Esophagus muscularis mucosa (tissue), 4 donors: ENCODE measurements around the gene ABTB2. TPM values are rescaled to one million over a fixed set of nuclear protein-coding genes. Genes with fewer than 3 reads are reported as not detected.
"Not testable (repeated sequence)": the region's sequence is repeated elsewhere in the genome, so short reads cannot be mapped to it uniquely, and the experiment has no call there.

Experiments used
- DNase-seq: peaks from one replicate; pipeline ENCODE4 v3.0.0-alpha.2; 2017; ENCODE audit errors: extremely low spot score
- H3K27ac ChIP-seq, 4 donors: fragments of 200-600 bp; sonication (generic); replicated peaks in 1 of 4; 1 replicate in 3 of 4; 2 replicates in 1 of 4; pipeline ENCODE4 v1.5.1; 2016 to 2019; ENCODE audit warnings: mild to moderate bottlenecking in 1 of 4
- H3K27me3 ChIP-seq, 4 donors: fragments of 200-600 bp; sonication (generic); one replicate each; pipeline versions ENCODE4 v1.5.1 to v1.6.0; 2016 to 2019
- H3K36me3 ChIP-seq, 4 donors: fragments of 200-600 bp; sonication (generic); one replicate each; pipeline ENCODE4 v1.5.1; 2016 to 2019
- H3K4me1 ChIP-seq, 4 donors: fragments of 200-600 bp; sonication (generic); one replicate each; pipeline ENCODE4 v1.5.1; 2016 to 2019
- H3K4me3 ChIP-seq, 4 donors: fragments of 200-600 bp; sonication (generic); 1 replicate in 2 of 4; 2 replicates in 2 of 4; pipeline ENCODE4 v1.5.1; 2016 to 2019; ENCODE audit warnings: mild to moderate bottlenecking in 4 of 4, moderate library complexity in 1 of 4
- H3K9me3 ChIP-seq, 4 donors: fragments of 200-600 bp; sonication (generic); 1 replicate in 3 of 4; 2 replicates in 1 of 4; pipeline ENCODE4 v1.5.1; 2016 to 2019
- CTCF ChIP-seq, 3 experiments: fragments of 200-600 bp in 2 of 3; fragments of 450-650 bp in 1 of 3; sonication (generic) in 2 of 3; IDR thresholded peaks; one replicate each; pipeline ENCODE4 v1.5.1; 2017 to 2019; ENCODE audit warnings: antibody characterized with exemption in 3 of 3, mild to moderate bottlenecking in 2 of 3, moderate library complexity in 1 of 3
- EP300 ChIP-seq: sonication (generic); formaldehyde crosslinking; IDR thresholded peaks from one replicate; pipeline ENCODE4 v1.6.1; 2017; ENCODE audit warnings: antibody characterized with exemption
- POLR2A ChIP-seq: fragments of 450-650 bp; IDR thresholded peaks from one replicate; pipeline ENCODE4 v1.6.1; 2017; ENCODE audit warnings: antibody characterized with exemption, moderate library complexity, mild to moderate bottlenecking, low read depth
- POLR2AphosphoS5 ChIP-seq, 2 donors: sonication (generic); formaldehyde crosslinking; IDR thresholded peaks; one replicate each; pipeline ENCODE4 v1.6.1; 2017; ENCODE audit warnings: antibody characterized with exemption in 2 of 2
- WGBS: methylation state at CpG from one replicate; pipeline ENCODE4 v1.1.5; 2018; 5-methylcytosine and 5-hydroxymethylcytosine counted together
- intact Hi-C: fragments of 100-400 bp; cut with DNase I; formaldehyde crosslinking; loops from one replicate; pipeline ENCODE4 v1.15.1; 2023
- total RNA-seq, 4 donors: library from RNA; depleted of rRNA; stranded (reverse); fragments of >200 nt; gene quantifications; one replicate each; pipeline versions ENCODE4 v1.1.0 to v1.2.1, GENCODE V29; 2016

Gene ABTB2
- total RNA-seq, 4 donors from 2014 or later = 5.0 to 8.0 (median 7.2) TPM

GRCh38 chr11:34250732-34251588, 106.8 kb downstream of the ABTB2 start:
- 68% methylated on average over 8 of the region's 10 CpGs for WGBS

GRCh38 chr11:34250211-34250610, 107.6 kb downstream of the ABTB2 start:
- no peak overlapping the region for H3K27ac ChIP-seq
- H3K9me3 ChIP-seq = no peaks in the 10 kb centered on the region

More at GRCh38 chr11:34250732-34251588, 106.8 kb downstream of the ABTB2 start:
- intact Hi-C loops = no loop called here
- Histone ChIP-seq H3K4me3 (peak overlapping the region in 3 of 4 donors; percentile 12 to 35 (median 13)), H3K36me3 (no peaks in the 10 kb centered on the region), H3K4me1 (peaks cover 6 to 19% (median 14%) of the 10 kb centered on the region in 4 donors), H3K27ac (peak overlapping the region in 2 of 4 donors; percentile 20 to 48), H3K27me3 (no peaks in the 10 kb centered on the region), H3K9me3 (no peaks in the 10 kb centered on the region)
- no peak for DNase-seq
- TF ChIP-seq CTCF (IDR thresholded peaks at IDR 0.05) (no peak), EP300 (no peak), POLR2A (no peak), POLR2AphosphoS5 (IDR thresholded peaks at IDR 0.05) (no peak)

GRCh38 chr11:34249439-34249838, 108.4 kb downstream of the ABTB2 start:
- Histone ChIP-seq H3K4me1 (peaks cover 8 to 21% (median 14%) of the 10 kb centered on the region in 4 donors), H3K27me3 (no peaks in the 10 kb centered on the region), H3K9me3 (no peaks in the 10 kb centered on the region), H3K27ac (no peak overlapping the region), H3K4me3 (no peak overlapping the region), H3K36me3 (no peaks in the 10 kb centered on the region)
- WGBS = 79% methylated on average over 3 of the region's 3 CpGs
- intact Hi-C loops = no loop called here
- no peak for DNase-seq
- TF ChIP-seq CTCF (IDR thresholded peaks at IDR 0.05) (no peak), POLR2AphosphoS5 (IDR thresholded peaks at IDR 0.05) (no peak), POLR2A (no peak), EP300 (no peak)

More at GRCh38 chr11:34250211-34250610, 107.6 kb downstream of the ABTB2 start:
- no peak for TF ChIP-seq POLR2AphosphoS5 (IDR thresholded peaks at IDR 0.05)
- TF ChIP-seq POLR2A = no peak
- 86% methylated on average over 2 of the region's 2 CpGs for WGBS
- H3K4me1 ChIP-seq = peaks cover 6 to 19% (median 14%) of the 10 kb centered on the region in 4 donors
- no peak overlapping the region for H3K4me3 ChIP-seq
- H3K36me3 ChIP-seq = no peaks in the 10 kb centered on the region
- DNase-seq = no peak
- intact Hi-C loops = no loop called here
- no peaks in the 10 kb centered on the region for H3K27me3 ChIP-seq

- H3K27ac ChIP-seq, H3K4me3 ChIP-seq, intact Hi-C loops, H3K9me3 ChIP-seq, H3K36me3 ChIP-seq, H3K27me3 ChIP-seq, DNase-seq: not testable (repeated sequence)
- WGBS = over 99% methylated on average over 4 of the region's 4 CpGs
- peaks cover 17 to 23% (median 20%) of the 10 kb centered on the region in 4 donors for H3K4me1 ChIP-seq
These were observed 111.3 kb downstream of the ABTB2 start for GRCh38 chr11:34246511-34246910.

- H3K4me1 ChIP-seq = peaks cover 9 to 17% (median 12%) of the 10 kb centered on the region in 4 donors
- H3K36me3 ChIP-seq = no peaks in the 10 kb centered on the region
- H3K9me3 ChIP-seq = no peaks in the 10 kb centered on the region
- no peak overlapping the region for H3K27ac ChIP-seq
- WGBS = 88% methylated on average over 4 of the region's 4 CpGs
- no peaks in the 10 kb centered on the region for H3K27me3 ChIP-seq
- H3K4me3 ChIP-seq = no peak overlapping the region
- intact Hi-C loops = no loop called here
- TF ChIP-seq POLR2AphosphoS5 (IDR thresholded peaks at IDR 0.05) (no peak), CTCF (IDR thresholded peaks at IDR 0.05) (no peak), POLR2A (no peak), EP300 (no peak)
- no peak for DNase-seq
These were observed 112.8 kb downstream of the ABTB2 start for GRCh38 chr11:34245041-34245440.
